GM21619 (cell line): ENCODE measurements around the gene PRTFDC1.

Experiments
- ATAC-seq: cut with Tn5 transposase; IDR thresholded peaks from one replicate; pipeline ENCODE4 v1.9.1; 2021; ENCODE audit not compliant: unreplicated experiment

Gene PRTFDC1

DNA sequence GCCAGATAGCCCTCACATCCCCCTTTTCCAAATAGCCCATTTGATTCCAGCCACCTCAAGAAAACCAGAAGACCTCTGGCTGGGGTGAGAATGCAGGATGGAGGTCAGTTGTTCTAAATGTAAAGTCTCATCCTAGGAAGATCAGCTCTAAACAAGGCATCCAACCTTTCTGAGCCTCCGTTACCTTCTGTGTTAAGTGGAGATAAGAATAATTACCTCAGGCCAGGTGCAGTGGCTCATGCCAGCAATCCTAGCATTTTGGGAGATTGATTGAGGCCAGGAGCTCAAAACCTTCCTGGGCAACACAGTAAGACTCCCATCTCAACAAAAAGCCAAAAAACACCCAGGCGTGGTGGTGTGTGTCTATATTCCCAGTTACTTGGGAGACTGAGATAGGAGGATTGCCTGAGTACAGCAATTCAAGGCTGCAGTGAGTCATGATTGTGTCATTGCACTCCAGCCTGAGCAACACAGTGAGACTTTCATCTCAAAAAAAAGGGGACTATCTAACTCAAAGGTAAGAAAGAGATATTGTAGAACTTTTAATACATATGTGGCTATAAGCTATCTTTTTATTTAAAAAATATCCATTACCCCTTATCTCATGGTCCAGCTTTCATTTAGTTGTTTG is 43.5 kb downstream of the PRTFDC1 start:
- ATAC-seq, result no peak

- no peak for ATAC-seq
Observed at GRCh38 chr10:24907956-24908355, 44.5 kb downstream of the PRTFDC1 start.

DNA sequence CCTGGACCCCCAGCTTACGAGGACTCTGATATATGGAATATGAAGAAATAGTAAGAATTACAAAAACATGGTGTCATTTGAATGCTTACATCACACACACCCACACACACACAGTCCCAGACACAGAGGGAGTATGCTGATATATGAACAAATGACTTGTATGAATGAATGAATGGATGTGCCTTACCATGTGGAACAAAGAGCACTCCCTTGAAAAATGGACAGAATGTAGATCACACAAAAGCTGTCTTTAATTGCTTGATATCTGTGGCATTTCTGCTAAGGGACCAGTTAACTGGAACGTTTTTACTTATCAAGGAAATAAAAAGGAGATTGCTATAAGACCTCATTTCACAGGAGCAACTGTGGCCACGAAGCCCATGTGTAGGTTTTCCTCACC is 46.0 kb downstream of the PRTFDC1 start:
- ATAC-seq, result no peak

DNA sequence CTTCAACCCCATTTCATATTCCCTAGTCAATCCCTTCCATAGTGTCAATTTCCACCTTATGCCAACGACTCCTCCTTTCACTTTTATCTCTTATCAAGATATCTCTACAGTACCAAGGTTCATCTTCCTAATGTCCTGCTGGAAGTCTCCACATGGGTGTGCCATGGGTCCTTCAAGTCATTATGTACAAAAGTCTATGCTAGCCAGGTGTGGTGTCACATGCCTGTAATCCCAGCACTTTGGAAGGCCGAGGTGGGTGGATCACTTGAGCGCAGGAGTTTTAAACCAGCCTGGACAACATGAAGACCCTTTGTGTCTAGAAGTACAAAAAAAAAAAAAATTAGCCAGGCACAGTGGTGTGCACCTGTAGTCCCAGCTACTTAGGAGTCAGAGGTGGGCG is 47.6 kb downstream of the PRTFDC1 start:
- no peak for ATAC-seq

DNA sequence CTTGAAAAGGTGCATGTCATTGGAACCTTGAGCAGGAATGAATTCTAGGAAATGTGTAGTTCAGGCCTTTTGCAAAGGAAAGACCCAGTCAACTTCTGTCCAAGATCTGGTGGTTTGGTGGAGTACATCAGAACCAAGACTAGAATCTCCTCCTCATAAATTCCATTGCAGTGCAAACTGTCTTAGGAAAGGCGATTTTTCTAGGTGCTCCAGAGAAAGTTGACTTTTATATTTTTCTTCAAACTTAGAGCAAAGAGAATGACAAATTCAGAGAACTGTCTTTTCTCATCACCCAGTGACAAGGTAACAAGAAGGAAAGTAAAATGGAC is 50.0 kb downstream of the PRTFDC1 start:
- no peak for ATAC-seq

DNA sequence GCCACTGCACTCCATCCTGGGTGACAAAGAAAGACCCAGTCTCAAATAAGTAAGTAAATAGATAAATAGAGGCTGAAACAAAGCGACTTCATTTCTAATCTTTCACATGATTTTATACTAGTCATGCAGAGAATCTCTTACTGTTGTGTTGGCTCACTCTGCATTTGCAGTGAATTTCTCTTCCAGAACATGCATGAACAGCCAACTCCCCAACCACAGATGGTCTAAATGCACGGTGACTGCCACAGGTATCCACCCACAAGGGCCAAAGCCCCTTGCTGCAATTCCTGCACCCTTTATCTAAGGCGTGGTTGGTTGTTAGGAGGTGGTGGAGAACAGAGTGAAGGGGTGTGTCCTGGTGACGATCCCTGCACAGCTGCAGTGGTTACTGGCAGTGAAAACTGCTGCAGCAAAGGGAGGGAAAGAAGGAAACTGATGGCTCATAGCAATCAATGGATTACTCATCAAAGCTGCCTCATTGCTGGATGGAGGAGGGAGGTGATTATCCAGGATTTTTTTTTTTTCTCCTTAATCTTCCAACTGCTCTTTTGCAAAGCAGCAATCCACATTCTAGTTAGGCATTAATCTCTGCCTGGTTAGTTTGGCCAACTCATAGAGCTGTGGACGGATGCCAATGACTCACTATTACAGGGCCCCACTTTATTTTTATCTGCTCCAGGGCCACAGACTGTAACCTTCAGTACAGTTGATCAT is 50.6 kb downstream of the PRTFDC1 start:
- peak; percentile 44 for ATAC-seq

- ATAC-seq, result peak; percentile 73
Observed at GRCh38 chr10:24900888-24901685, 51.3 kb downstream of the PRTFDC1 start.

- ATAC-seq, result no peak
Observed at GRCh38 chr10:24899571-24899970, 52.8 kb downstream of the PRTFDC1 start.

- no peak for ATAC-seq
Observed at GRCh38 chr10:24898501-24898900, 53.9 kb downstream of the PRTFDC1 start.

- no peak for ATAC-seq
Observed at GRCh38 chr10:24897326-24897926, 55.0 kb downstream of the PRTFDC1 start.

- no peak for ATAC-seq
Observed at GRCh38 chr10:24894728-24895127, 57.7 kb downstream of the PRTFDC1 start.

DNA sequence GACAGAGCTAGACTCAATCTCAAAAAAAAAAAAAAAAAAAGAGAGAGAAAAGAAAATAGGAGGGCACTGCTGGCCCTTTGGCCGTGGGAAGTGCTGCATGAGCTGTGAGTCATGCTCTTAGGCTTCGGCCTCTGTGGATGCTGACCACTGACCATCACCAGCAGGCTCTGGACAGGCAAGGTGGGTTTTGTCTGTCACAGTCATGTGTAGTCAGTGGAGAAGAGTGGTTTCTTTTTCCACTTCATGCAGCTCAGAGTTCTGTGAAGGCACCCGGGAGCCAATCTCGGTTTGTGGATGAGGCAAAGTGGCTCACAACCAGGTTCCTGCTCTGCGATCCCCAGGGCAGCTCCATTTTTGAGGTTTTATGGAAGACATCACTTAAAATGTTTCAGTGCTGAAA is 58.1 kb downstream of the PRTFDC1 start:
- no peak for ATAC-seq

- ATAC-seq, result no peak
Observed at GRCh38 chr10:24893127-24893526, 59.3 kb downstream of the PRTFDC1 start.

DNA sequence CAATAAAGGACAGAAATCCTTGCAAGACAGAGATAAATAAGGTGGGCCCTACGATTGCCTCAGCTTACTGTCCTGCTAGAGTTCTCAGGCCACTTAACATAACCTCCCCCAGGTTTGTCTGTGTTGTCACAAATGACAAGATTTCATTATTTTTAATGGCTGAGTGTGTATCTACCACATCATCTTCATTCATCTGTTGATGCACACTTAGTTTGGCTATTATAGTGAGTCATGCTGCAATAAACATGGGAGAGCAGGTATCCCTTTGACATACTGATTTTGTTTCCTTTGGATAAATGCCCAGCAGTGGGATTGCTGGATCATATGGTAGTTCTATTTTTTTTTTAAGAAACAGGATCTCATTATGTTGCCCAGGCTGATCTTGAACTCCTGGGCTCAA is 60.6 kb downstream of the PRTFDC1 start:
- ATAC-seq, result no peak

- ATAC-seq, result no peak
Observed at GRCh38 chr10:24889639-24890038, 62.8 kb downstream of the PRTFDC1 start.

DNA sequence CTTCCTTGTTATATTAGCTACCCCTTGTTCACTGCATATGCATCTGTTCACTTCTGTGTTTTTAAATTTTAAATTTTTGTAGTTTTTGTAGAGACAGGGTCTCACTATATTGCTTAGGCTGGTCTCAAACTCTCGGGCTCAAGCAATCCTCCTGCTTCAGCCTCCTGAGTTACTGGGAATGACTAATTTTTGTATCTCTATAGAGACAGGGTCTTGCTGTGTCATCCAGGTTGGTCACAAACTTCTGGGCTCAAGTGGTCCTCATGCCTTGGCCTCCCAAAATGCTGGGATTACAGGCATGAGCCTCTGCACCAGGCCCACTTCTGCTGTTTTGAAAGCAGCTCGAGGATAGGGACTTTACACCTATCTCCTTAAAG is 64.6 kb downstream of the PRTFDC1 start:
- ATAC-seq, result peak; percentile 21

- ATAC-seq, result no peak
Observed at GRCh38 chr10:24886290-24886680, 66.1 kb downstream of the PRTFDC1 start.

DNA sequence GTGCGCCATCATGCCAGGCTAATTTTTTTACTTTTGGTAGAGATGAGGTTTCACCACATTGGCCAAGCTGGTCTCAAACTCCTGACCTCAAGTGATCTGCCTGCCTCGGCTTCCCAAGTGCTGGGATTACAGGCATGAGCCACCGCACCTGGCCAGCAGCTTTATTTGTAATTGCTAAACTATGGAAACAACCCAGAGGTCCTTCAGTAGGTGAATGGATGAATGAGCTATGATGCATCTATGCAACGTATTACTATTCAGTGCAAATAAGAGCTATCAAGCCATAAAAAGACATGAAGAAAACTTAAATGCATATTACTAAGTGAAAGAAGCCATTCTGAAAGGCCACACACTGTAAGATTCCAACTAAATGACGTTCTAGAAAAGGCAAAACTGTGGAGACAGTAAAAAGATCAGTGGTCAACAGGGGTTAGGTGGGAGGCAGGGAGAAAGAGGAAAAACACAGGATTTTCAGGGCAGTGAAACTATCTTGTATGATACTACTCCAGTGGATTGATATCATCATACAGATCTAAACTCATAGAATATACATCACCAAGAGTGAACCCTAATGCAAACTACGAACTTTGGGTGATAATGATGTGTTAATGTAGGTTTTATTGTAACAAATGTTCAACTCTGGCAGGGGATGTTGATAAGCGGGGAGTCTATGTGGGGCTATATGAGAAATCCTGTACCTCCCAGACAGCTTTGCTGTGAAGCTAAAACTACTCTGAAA is 66.7 kb downstream of the PRTFDC1 start:
- ATAC-seq, result no peak

GRCh38 chr10:24884793-24885192 is 67.6 kb downstream of the PRTFDC1 start:
- no peak for ATAC-seq

GRCh38 chr10:24884316-24884715 is 68.1 kb downstream of the PRTFDC1 start:
- no peak for ATAC-seq

- no peak for ATAC-seq
Observed at GRCh38 chr10:24883176-24883575, 69.2 kb downstream of the PRTFDC1 start.
